D721Med (cell line): Measurements from ENCODE around the gene TRANK1.

ENCODE experiments used
- DNase-seq: peaks from one replicate; pipeline ENCODE4 v3.0.0; 2011; ENCODE audit warnings: low spot score; ENCODE audit not compliant: insufficient read length
- FAIRE-seq: peaks from 2 replicates; lab custom pipeline; 2011; peaks lifted over from hg19 to GRCh38; lab: Jason Lieb, UNC
- TF ChIP-seq, protein P1 (sequence below): IDR thresholded peaks from 2 replicates; pipeline ENCODE4 v1.5.1; 2012; ENCODE audit warnings: mild to moderate bottlenecking, control low read depth; ENCODE audit not compliant: insufficient read depth; ENCODE audit errors: missing control alignments

TRANK1 gene

DNA sequence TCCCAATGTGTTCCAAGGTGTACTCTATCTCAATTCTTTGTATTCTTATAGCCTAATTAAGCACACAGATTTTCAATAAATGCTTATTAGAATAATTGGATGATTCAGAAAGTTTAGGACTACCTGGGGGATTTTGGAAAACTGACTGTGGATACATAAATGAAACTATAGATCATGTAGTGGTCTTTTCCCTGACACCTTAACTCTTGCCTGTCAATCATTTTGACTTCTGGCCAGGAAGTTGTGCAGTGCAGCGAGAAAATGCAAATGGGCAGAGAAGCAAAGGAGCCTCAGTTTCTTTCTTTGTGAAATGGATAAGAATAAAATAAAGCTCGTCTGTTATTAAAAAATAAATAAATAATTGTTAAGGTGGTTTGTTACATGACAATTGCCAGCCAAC, 133.1 kb downstream of the TRANK1 start:
- TF ChIP-seq, protein P1, sequence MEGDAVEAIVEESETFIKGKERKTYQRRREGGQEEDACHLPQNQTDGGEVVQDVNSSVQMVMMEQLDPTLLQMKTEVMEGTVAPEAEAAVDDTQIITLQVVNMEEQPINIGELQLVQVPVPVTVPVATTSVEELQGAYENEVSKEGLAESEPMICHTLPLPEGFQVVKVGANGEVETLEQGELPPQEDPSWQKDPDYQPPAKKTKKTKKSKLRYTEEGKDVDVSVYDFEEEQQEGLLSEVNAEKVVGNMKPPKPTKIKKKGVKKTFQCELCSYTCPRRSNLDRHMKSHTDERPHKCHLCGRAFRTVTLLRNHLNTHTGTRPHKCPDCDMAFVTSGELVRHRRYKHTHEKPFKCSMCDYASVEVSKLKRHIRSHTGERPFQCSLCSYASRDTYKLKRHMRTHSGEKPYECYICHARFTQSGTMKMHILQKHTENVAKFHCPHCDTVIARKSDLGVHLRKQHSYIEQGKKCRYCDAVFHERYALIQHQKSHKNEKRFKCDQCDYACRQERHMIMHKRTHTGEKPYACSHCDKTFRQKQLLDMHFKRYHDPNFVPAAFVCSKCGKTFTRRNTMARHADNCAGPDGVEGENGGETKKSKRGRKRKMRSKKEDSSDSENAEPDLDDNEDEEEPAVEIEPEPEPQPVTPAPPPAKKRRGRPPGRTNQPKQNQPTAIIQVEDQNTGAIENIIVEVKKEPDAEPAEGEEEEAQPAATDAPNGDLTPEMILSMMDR, result no peak
- FAIRE-seq (no peak), DNase-seq (no peak)

DNA sequence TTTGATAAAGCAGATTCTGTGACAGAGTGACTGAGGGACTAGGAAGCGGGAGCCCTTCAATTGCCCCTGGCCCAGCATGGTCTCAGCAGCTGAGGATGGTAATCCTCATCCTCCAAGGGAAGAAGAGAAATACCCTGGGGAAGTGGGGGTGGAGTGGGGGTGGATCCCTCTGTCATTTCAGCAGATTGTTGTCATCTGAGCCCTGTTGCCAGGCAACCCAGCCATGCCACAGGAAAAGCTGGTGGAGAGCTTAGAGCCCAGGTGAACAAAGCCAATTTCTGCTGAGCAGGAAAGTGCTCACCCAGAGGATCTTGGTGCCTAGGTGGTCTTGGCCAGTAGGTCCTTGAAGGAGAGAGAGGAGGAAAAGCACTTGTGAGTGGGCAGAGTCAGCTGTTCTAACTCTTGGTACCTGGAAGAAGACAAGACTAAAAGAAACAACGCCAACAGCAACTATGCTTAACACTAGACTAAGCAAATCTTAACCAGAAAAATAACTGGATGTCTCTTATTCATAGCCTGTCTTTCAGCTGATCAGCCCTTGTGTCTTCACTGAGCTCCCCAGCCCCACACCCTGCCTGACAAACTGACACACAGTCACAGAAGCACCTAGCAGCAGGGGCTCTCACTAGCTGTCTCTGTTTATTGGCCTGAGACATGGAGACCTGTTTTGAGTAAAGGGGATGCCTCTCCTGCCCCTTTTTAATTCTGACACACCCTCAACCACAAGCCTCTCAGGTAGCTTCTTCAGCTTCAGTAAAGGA, 140.4 kb downstream of the TRANK1 start:
- DNase-seq (peak; percentile 35), FAIRE-seq (peak; percentile 77)
- TF ChIP-seq, protein P1, result no peak

DNA sequence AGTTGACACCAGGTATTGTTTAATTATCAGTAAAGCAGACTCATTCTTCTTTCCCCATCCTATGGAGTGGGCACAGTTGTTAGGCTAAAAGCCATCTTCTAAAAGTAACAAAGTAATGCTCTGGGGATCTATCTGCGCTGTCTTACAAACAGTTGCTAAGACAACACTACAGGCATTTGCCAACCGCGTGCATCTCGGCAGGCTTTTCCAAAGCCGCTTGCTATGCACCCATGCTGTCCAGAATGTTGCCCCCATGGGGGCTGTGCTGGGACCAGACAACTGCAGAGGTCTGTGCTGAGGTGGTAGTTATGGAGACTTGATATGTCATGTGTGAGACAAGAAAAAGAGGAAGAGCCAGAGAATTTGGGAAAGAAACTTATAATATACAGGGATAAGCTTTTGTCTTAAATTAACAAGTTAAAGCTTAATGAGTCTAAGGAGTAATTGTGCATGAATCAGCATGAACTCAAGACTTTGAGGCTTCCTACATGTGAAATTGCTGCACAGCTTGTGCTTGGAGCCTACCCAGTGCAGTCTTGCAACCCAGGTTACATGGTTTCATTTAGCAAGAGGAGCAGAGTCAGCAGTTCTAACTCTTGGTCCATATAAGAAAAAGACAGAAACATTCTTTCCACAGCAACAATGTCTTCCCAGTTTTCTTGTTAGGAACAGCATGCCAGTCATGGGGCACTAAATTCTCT, 141.6 kb downstream of the TRANK1 start:
- FAIRE-seq (no peak), DNase-seq (no peak)
- TF ChIP-seq, protein P1, result no peak

DNA sequence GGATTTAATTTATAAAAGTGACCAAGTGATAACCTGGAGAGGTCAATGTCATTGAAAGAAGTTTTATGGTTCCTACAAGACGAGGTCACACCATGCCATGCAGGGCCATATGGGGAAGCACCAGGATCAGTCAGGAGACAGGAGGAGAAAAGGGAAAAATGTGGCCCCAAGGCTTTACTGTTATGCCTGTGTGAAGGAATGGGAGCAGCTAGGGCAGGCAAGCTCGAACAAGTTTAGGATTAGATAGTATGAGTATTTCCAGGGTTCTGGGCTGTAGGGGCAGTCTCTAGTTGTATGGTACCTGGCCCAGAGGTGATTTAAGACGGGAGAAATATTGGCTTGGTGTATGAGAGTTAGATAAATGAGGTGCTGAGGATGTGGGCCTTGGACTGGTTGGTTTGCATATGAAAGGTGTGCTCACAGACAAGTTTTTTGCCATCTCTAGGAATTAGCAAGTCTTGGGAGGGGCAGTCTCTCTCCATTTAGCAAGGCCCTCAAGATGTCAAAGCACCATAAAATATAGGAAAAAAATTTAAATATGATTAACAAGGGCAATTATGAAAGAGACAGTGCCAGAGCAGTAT, 144.2 kb downstream of the TRANK1 start:
- DNase-seq, result no peak
- TF ChIP-seq, protein P1, result no peak
- no peak for FAIRE-seq

DNA sequence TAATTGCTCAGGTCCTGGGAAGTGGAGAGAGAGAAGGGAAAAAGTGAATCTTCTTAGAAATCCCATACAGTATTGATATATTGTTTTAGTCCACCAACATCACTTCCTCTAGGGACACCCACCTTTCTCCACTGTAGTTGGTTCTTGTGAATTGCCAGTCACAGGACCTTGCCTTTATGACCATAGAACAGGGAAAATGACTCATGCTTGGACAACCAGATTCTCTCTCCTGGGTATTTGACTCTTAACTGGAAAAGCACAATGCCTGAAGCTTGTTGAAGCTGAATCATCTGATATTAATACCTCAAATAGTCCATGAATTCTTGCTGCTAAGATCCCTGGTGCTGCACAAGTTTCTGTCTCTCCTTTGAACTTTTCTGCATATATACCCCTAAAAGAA, 148.0 kb downstream of the TRANK1 start:
- FAIRE-seq, result no peak

DNA sequence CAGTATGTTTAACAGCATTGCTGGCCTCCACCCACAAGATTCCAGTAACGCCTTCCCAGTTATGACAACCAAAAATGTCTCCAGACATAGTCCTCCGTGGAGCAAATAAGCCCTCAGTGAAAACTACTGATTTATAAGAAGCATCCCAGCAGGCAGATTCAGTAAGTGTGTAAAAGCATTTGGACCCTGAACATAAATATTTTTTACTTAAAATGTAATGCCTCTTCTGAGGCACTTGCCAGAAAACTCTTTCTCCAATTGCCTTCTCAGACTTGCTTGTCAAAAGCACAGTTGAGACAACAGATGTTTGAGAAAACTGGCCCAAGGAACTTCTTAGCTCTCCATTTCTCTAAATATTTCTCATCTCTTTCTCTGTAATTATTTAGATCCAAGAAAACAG, 148.7 kb downstream of the TRANK1 start:
- no peak for DNase-seq
- FAIRE-seq, result no peak
- TF ChIP-seq, protein P1, result no peak

More for the DNA sequence above, 148.0 kb downstream of the TRANK1 start:
- TF ChIP-seq, protein P1, result no peak
- DNase-seq, result no peak
